Keratinocyte (primary cell): ENCODE measurements around the gene TMBIM4. TPM values are rescaled to one million over a fixed set of nuclear protein-coding genes. Genes with fewer than 3 reads are reported as not detected.

Experiments used
- DNase-seq: peaks from one replicate; pipeline ENCODE4 v3.0.0-alpha.2; 2011; ENCODE audit warnings: low read depth, missing footprints, low spot score
- FAIRE-seq: peaks from 2 replicates; lab custom pipeline; 2011; peaks lifted over from hg19 to GRCh38; lab: Jason Lieb, UNC
- H2AFZ ChIP-seq: 2 replicates; pipeline ENCODE4 v1.6.0; 2012; ENCODE audit warnings: low read length, control low read depth, inconsistent platforms; ENCODE audit not compliant: control insufficient read depth
- H3K27ac ChIP-seq: 2 replicates; pipeline ENCODE4 v1.5.1; 2011; ENCODE audit warnings: low read length; ENCODE audit not compliant: control insufficient read depth, insufficient read depth
- H3K27me3 ChIP-seq: 3 replicates; pipeline ENCODE4 v1.6.0; 2011; ENCODE audit warnings: low read length; ENCODE audit not compliant: control insufficient read depth, insufficient read depth; ENCODE audit errors: extremely low read depth
- H3K36me3 ChIP-seq, 2 experiments: 2 replicates in 1 of 2; 3 replicates in 1 of 2; pipeline ENCODE4 v1.5.1; 2011; ENCODE audit warnings: low read length in 2 of 2, mild to moderate bottlenecking in 1 of 2; ENCODE audit not compliant: control insufficient read depth in 2 of 2, insufficient read depth in 2 of 2; ENCODE audit errors: extremely low read depth in 1 of 2
- H3K4me1 ChIP-seq: 3 replicates; pipeline ENCODE4 v1.5.1; 2011; ENCODE audit warnings: low read length; ENCODE audit not compliant: control insufficient read depth, insufficient read depth; ENCODE audit errors: extremely low read depth
- H3K4me2 ChIP-seq: 3 replicates; pipeline ENCODE4 v1.6.0; 2011; ENCODE audit warnings: low read depth, low read length; ENCODE audit not compliant: control insufficient read depth, insufficient read depth; ENCODE audit errors: extremely low read depth
- H3K4me3 ChIP-seq, 3 experiments: fragments of 200-600 bp in 1 of 3; sonication (generic) in 1 of 3; 2 replicates in 2 of 3; 3 replicates in 1 of 3; pipeline ENCODE4 v1.5.1; 2011 to 2016; ENCODE audit warnings: low read length in 3 of 3, mild to moderate bottlenecking in 3 of 3, control low read depth in 2 of 3, inconsistent platforms in 1 of 3, low read depth in 1 of 3, mixed read lengths in 1 of 3, mixed run types in 1 of 3, moderate library complexity in 1 of 3; ENCODE audit not compliant: control insufficient read depth in 2 of 3, insufficient read depth in 2 of 3; ENCODE audit errors: extremely low read depth in 1 of 3
- H3K79me2 ChIP-seq: 2 replicates; pipeline ENCODE4 v1.6.0; 2012; ENCODE audit warnings: low read length; ENCODE audit not compliant: control insufficient read depth, insufficient read depth
- H3K9ac ChIP-seq: 3 replicates; pipeline ENCODE4 v1.6.0; 2011; ENCODE audit warnings: low read length; ENCODE audit not compliant: control insufficient read depth, insufficient read depth; ENCODE audit errors: extremely low read depth
- H3K9me1 ChIP-seq: 3 replicates; pipeline ENCODE4 v1.6.0; 2011; ENCODE audit warnings: low read length; ENCODE audit not compliant: control insufficient read depth, insufficient read depth; ENCODE audit errors: extremely low read depth
- H3K9me3 ChIP-seq: 2 replicates; pipeline ENCODE4 v1.5.1; 2012; ENCODE audit warnings: low read depth, low read length; ENCODE audit not compliant: control insufficient read depth
- H4K20me1 ChIP-seq: 3 replicates; pipeline ENCODE4 v1.6.0; 2011; ENCODE audit warnings: low read length; ENCODE audit not compliant: control insufficient read depth, insufficient read depth; ENCODE audit errors: extremely low read depth
- EZH2 ChIP-seq: IDR thresholded peaks from one replicate; pipeline ENCODE4 v1.6.1; 2012; ENCODE audit warnings: inconsistent platforms, mild to moderate bottlenecking, low read length, moderate library complexity
- dilution Hi-C: fragments of 300-500 bp; cut with MboI; formaldehyde crosslinking; loops from one replicate; pipeline ENCODE4 v1.7.0; 2020; ENCODE audit warnings: low sequenced_read_pairs; ENCODE audit not compliant: extremely low pct_ligation_motif_present
- polyA plus RNA-seq, 5 experiments: library from polyadenylated mRNA; depleted of rRNA in 3 of 5; stranded (reverse) in 3 of 5; stranded (forward) in 1 of 5; unstranded in 1 of 5; fragments of >200 nt; gene quantifications; 1 replicate in 1 of 5; 2 replicates in 3 of 5; 3 replicates in 1 of 5; pipeline versions ENCODE4 v1.2.1 to v1.2.3, GENCODE V29; 2011 to 2012; ENCODE audit warnings: missing spikeins in 2 of 5, low read depth in 1 of 5, low replicate concordance in 1 of 5
- TF ChIP-seq, protein P1 (sequence below), 3 experiments: IDR thresholded peaks in 1 of 3; conservative IDR thresholded peaks in 1 of 3; optimal IDR thresholded peaks in 1 of 3; 2 replicates in 2 of 3; 3 replicates in 1 of 3; pipeline versions ENCODE3 to v1.5.1; 2011; ENCODE audit warnings: low read length in 3 of 3, mild to moderate bottlenecking in 3 of 3, moderate library complexity in 2 of 3, control low read depth in 1 of 3, inconsistent platforms in 1 of 3; ENCODE audit not compliant: insufficient read depth in 2 of 3; ENCODE audit errors: extremely low read depth in 1 of 3

The TMBIM4 gene
- polyA plus RNA-seq, 1 donor (not counting 4 experiments of a cell fraction or from before 2014, with no cell fraction given), result 111 TPM

- no peak for TF ChIP-seq EZH2
- H3K4me2 ChIP-seq, result no peak overlapping the region
- H3K9me1 ChIP-seq, result no peaks in the 10 kb centered on the region
- H3K27ac ChIP-seq, result no peak overlapping the region
- H3K9me3 ChIP-seq, result no peaks in the 10 kb centered on the region
- no peak overlapping the region for H3K4me3 ChIP-seq
- no peaks in the 10 kb centered on the region for H3K36me3 ChIP-seq
- H4K20me1 ChIP-seq, result no peaks in the 10 kb centered on the region
- H3K9ac ChIP-seq, result no peak overlapping the region
- peaks cover 10% of the 10 kb centered on the region for H3K27me3 ChIP-seq
- H3K79me2 ChIP-seq, result no peaks in the 10 kb centered on the region
- no peak overlapping the region for H2AFZ ChIP-seq
- DNase-seq (no peak), FAIRE-seq (no peak)
- no peaks in the 10 kb centered on the region for H3K4me1 ChIP-seq
- dilution Hi-C loops, result no loop called here
Observed at GRCh38 chr12:66194122-66194521, 24.3 kb upstream of the TMBIM4 start.

DNA sequence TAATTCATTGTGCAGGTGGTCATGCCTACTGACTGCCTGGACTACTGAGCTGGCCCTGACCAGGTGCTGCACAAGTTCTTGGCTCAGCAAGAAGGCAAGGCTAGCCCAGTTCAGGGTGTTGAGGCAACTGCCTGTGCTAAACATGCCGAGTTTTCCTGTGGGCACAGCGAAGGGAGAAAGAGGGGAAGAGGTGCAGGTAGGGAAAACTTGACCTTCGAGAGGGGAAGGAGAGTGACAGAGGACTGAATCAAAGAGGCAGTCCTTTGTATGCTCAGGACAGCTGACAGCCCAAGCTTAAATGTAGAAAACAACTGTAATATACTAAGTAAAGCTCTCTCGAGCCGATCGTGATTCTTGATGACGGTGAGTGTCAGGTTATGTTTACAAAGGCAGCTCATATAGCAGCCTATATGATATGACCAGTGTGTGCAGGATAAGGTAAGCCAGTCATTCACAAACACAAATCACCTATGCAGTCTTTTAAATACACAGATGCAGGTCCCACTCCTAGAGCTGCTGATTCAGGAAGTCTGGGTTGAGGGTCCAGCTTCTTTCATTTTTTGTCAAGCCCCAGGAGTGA, 21.8 kb upstream of the TMBIM4 start:
- Histone ChIP-seq H2AFZ (no peak overlapping the region), H3K9me3 (no peaks in the 10 kb centered on the region), H3K4me3 (no peak overlapping the region), H3K4me1 (no peaks in the 10 kb centered on the region), H3K27me3 (peaks cover 19% of the 10 kb centered on the region), H3K4me2 (no peak overlapping the region), H3K27ac (no peak overlapping the region), H3K36me3 (no peaks in the 10 kb centered on the region), H3K9ac (no peak overlapping the region), H4K20me1 (no peaks in the 10 kb centered on the region), H3K9me1 (no peaks in the 10 kb centered on the region), H3K79me2 (no peaks in the 10 kb centered on the region)
- dilution Hi-C loops, result no loop called here
- DNase-seq, result no peak
- TF ChIP-seq EZH2, result no peak
- TF ChIP-seq, protein P1, sequence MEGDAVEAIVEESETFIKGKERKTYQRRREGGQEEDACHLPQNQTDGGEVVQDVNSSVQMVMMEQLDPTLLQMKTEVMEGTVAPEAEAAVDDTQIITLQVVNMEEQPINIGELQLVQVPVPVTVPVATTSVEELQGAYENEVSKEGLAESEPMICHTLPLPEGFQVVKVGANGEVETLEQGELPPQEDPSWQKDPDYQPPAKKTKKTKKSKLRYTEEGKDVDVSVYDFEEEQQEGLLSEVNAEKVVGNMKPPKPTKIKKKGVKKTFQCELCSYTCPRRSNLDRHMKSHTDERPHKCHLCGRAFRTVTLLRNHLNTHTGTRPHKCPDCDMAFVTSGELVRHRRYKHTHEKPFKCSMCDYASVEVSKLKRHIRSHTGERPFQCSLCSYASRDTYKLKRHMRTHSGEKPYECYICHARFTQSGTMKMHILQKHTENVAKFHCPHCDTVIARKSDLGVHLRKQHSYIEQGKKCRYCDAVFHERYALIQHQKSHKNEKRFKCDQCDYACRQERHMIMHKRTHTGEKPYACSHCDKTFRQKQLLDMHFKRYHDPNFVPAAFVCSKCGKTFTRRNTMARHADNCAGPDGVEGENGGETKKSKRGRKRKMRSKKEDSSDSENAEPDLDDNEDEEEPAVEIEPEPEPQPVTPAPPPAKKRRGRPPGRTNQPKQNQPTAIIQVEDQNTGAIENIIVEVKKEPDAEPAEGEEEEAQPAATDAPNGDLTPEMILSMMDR (optimal IDR thresholded peaks at IDR 0.05 in 1 of 3, IDR thresholded peaks at IDR 0.05 in 1 of 3, conservative IDR thresholded peaks at IDR 0.05 in 1 of 3; ENCODE audit: extremely low read depth in 1 of 3, insufficient read depth in 2 of 3, low read length in 3 of 3), result no peak
- no peak for FAIRE-seq
